ENCODE measurements around the gene PROZ.
A peak's percentile ranks its signal among the peaks of the same experiment; 100 is the strongest.
"Not testable (repeated sequence)": the region's sequence is repeated elsewhere in the genome, so short reads cannot be mapped to it uniquely, and the experiment has no call there.

The PROZ gene

GRCh38 chr13:113153810-113154748, 4.4 kb upstream of the PROZ start:
- Histone ChIP-seq H3K36me3 (ENCODE audit: insufficient read depth, low read length) (no peaks in the 10 kb centered on the region), H3K9me3 (ENCODE audit: low read length) (no peaks in the 10 kb centered on the region), H3K27ac (ENCODE audit: low read depth, low read length) (peak overlapping the region; percentile 19), H3K4me1 (ENCODE audit: insufficient read depth, low read length) (no peaks in the 10 kb centered on the region), H3K9ac (ENCODE audit: low read length) (peak overlapping the region; percentile 41), H3K27me3 (ENCODE audit: control insufficient read depth in 1 of 2, insufficient read depth in 2 of 2, low read length in 2 of 2) (peaks cover 0 to 6% of the 10 kb centered on the region in 2 donors), H3K4me3 (ENCODE audit: low read depth in 1 of 2, low read length in 2 of 2) (peak overlapping the region; percentile 21 to 65)

- no peak overlapping the region for H3K9ac ChIP-seq (ENCODE audit: low read length)
- H3K4me3 ChIP-seq (ENCODE audit: low read depth in 1 of 2, low read length in 2 of 2): no peak overlapping the region
- peaks cover 0 to 6% of the 10 kb centered on the region in 2 donors for H3K27me3 ChIP-seq (ENCODE audit: control insufficient read depth in 1 of 2, insufficient read depth in 2 of 2, low read length in 2 of 2)
- H3K27ac ChIP-seq (ENCODE audit: low read depth, low read length): no peak overlapping the region
- no peaks in the 10 kb centered on the region for H3K9me3 ChIP-seq (ENCODE audit: low read length)
- no peaks in the 10 kb centered on the region for H3K36me3 ChIP-seq (ENCODE audit: insufficient read depth, low read length)
- no peaks in the 10 kb centered on the region for H3K4me1 ChIP-seq (ENCODE audit: insufficient read depth, low read length)
Observed at GRCh38 chr13:113155201-113155600, 3.2 kb upstream of the PROZ start.

- Histone ChIP-seq H3K4me3 (ENCODE audit: low read depth in 1 of 2, low read length in 2 of 2) (no peak overlapping the region), H3K9ac (ENCODE audit: low read length) (no peak overlapping the region), H3K27me3 (ENCODE audit: control insufficient read depth in 1 of 2, insufficient read depth in 2 of 2, low read length in 2 of 2) (peaks cover 6 to 10% of the 10 kb centered on the region in 2 donors), H3K36me3 (ENCODE audit: insufficient read depth, low read length) (no peaks in the 10 kb centered on the region), H3K9me3 (ENCODE audit: low read length) (no peaks in the 10 kb centered on the region), H3K27ac (ENCODE audit: low read depth, low read length) (no peak overlapping the region), H3K4me1 (ENCODE audit: insufficient read depth, low read length) (no peaks in the 10 kb centered on the region)
Observed at GRCh38 chr13:113155982-113156655, 2.3 kb upstream of the PROZ start.

GRCh38 chr13:113157206-113157928, 1.1 kb upstream of the PROZ start:
- no peak overlapping the region for H3K9ac ChIP-seq (ENCODE audit: low read length)
- no peak overlapping the region for H3K27ac ChIP-seq (ENCODE audit: low read depth, low read length)
- H3K36me3 ChIP-seq (ENCODE audit: insufficient read depth, low read length): no peaks in the 10 kb centered on the region
- peaks cover 11 to 13% of the 10 kb centered on the region in 2 donors for H3K27me3 ChIP-seq (ENCODE audit: control insufficient read depth in 1 of 2, insufficient read depth in 2 of 2, low read length in 2 of 2)
- H3K4me3 ChIP-seq (ENCODE audit: low read depth in 1 of 2, low read length in 2 of 2): no peak overlapping the region
- H3K4me1 ChIP-seq (ENCODE audit: insufficient read depth, low read length): no peaks in the 10 kb centered on the region
- H3K9me3 ChIP-seq (ENCODE audit: low read length): no peaks in the 10 kb centered on the region

- H3K4me3 ChIP-seq (ENCODE audit: low read depth in 1 of 2, low read length in 2 of 2): no peak overlapping the region
- no peak overlapping the region for H3K27ac ChIP-seq (ENCODE audit: low read depth, low read length)
- no peaks in the 10 kb centered on the region for H3K4me1 ChIP-seq (ENCODE audit: insufficient read depth, low read length)
- H3K27me3 ChIP-seq (ENCODE audit: control insufficient read depth in 1 of 2, insufficient read depth in 2 of 2, low read length in 2 of 2): peaks cover 18 to 20% of the 10 kb centered on the region in 2 donors
- H3K9me3 ChIP-seq (ENCODE audit: low read length): no peaks in the 10 kb centered on the region
- no peaks in the 10 kb centered on the region for H3K36me3 ChIP-seq (ENCODE audit: insufficient read depth, low read length)
- H3K9ac ChIP-seq (ENCODE audit: low read length): no peak overlapping the region
Observed at GRCh38 chr13:113158946-113159345, 498 bp downstream of the PROZ start.

- Histone ChIP-seq H3K27me3 (ENCODE audit: control insufficient read depth in 1 of 2, insufficient read depth in 2 of 2, low read length in 2 of 2) (peaks cover 18 to 20% of the 10 kb centered on the region in 2 donors), H3K9ac (ENCODE audit: low read length) (no peak overlapping the region), H3K36me3 (ENCODE audit: insufficient read depth, low read length) (no peaks in the 10 kb centered on the region), H3K4me1 (ENCODE audit: insufficient read depth, low read length) (no peaks in the 10 kb centered on the region), H3K27ac (ENCODE audit: low read depth, low read length) (no peak overlapping the region), H3K9me3 (ENCODE audit: low read length) (no peaks in the 10 kb centered on the region), H3K4me3 (ENCODE audit: low read depth in 1 of 2, low read length in 2 of 2) (no peak overlapping the region)
Observed at GRCh38 chr13:113159701-113160100, 1.3 kb downstream of the PROZ start.

- H3K4me1 ChIP-seq (ENCODE audit: insufficient read depth, low read length): no peaks in the 10 kb centered on the region
- H3K9me3 ChIP-seq (ENCODE audit: low read length): no peaks in the 10 kb centered on the region
- no peak overlapping the region for H3K27ac ChIP-seq (ENCODE audit: low read depth, low read length)
- H3K9ac ChIP-seq (ENCODE audit: low read length): no peak overlapping the region
- no peaks in the 10 kb centered on the region for H3K36me3 ChIP-seq (ENCODE audit: insufficient read depth, low read length)
- no peak overlapping the region for H3K4me3 ChIP-seq (ENCODE audit: low read depth in 1 of 2, low read length in 2 of 2)
- H3K27me3 ChIP-seq (ENCODE audit: control insufficient read depth in 1 of 2, insufficient read depth in 2 of 2, low read length in 2 of 2): peaks cover 18 to 20% of the 10 kb centered on the region in 2 donors
Observed at GRCh38 chr13:113160983-113161382, 2.5 kb downstream of the PROZ start.

GRCh38 chr13:113161433-113161832, 3.0 kb downstream of the PROZ start:
- Histone ChIP-seq H3K27ac (ENCODE audit: low read depth, low read length) (no peak overlapping the region), H3K36me3 (ENCODE audit: insufficient read depth, low read length) (no peaks in the 10 kb centered on the region), H3K27me3 (ENCODE audit: control insufficient read depth in 1 of 2, insufficient read depth in 2 of 2, low read length in 2 of 2) (peaks cover 18 to 20% of the 10 kb centered on the region in 2 donors), H3K4me3 (ENCODE audit: low read depth in 1 of 2, low read length in 2 of 2) (no peak overlapping the region), H3K9ac (ENCODE audit: low read length) (no peak overlapping the region), H3K4me1 (ENCODE audit: insufficient read depth, low read length) (no peaks in the 10 kb centered on the region), H3K9me3 (ENCODE audit: low read length) (no peaks in the 10 kb centered on the region)

- H3K27ac ChIP-seq (ENCODE audit: low read depth, low read length); H3K36me3 ChIP-seq (ENCODE audit: insufficient read depth, low read length); H3K4me3 ChIP-seq (ENCODE audit: low read depth in 1 of 2, low read length in 2 of 2); H3K9me3 ChIP-seq (ENCODE audit: low read length); H3K4me1 ChIP-seq (ENCODE audit: insufficient read depth, low read length); H3K9ac ChIP-seq (ENCODE audit: low read length): not testable (repeated sequence)
- H3K27me3 ChIP-seq (ENCODE audit: control insufficient read depth in 1 of 2, insufficient read depth in 2 of 2, low read length in 2 of 2): peaks cover 18 to 20% of the 10 kb centered on the region in 2 donors
Observed at GRCh38 chr13:113161975-113162374, 3.5 kb downstream of the PROZ start.

- no peak overlapping the region for H3K4me3 ChIP-seq (ENCODE audit: low read depth in 1 of 2, low read length in 2 of 2)
- H3K36me3 ChIP-seq (ENCODE audit: insufficient read depth, low read length): no peaks in the 10 kb centered on the region
- no peak overlapping the region for H3K27ac ChIP-seq (ENCODE audit: low read depth, low read length)
- no peak overlapping the region for H3K9ac ChIP-seq (ENCODE audit: low read length)
- peaks cover 18 to 20% of the 10 kb centered on the region in 2 donors for H3K27me3 ChIP-seq (ENCODE audit: control insufficient read depth in 1 of 2, insufficient read depth in 2 of 2, low read length in 2 of 2)
- H3K4me1 ChIP-seq (ENCODE audit: insufficient read depth, low read length): no peaks in the 10 kb centered on the region
- H3K9me3 ChIP-seq (ENCODE audit: low read length): no peaks in the 10 kb centered on the region
Observed at GRCh38 chr13:113162783-113163685, 4.6 kb downstream of the PROZ start.
